GM12865 (cell line): ENCODE measurements around the gene FZR1.

Source experiments
- DNase-seq: peaks from one replicate; pipeline ENCODE4 v3.0.0; 2010; ENCODE audit warnings: low read depth
- H3K4me3 ChIP-seq: 2 replicates; pipeline ENCODE4 v1.5.1; 2011; ENCODE audit warnings: mild to moderate bottlenecking, low read depth, low read length, control low read depth
- TF ChIP-seq, protein P1 (sequence below): IDR thresholded peaks from 2 replicates; pipeline ENCODE4 v1.5.1; 2011; ENCODE audit warnings: low read length, control low read depth, low read depth, inconsistent platforms; ENCODE audit not compliant: insufficient read depth; ENCODE audit errors: missing control alignments

The FZR1 gene

DNA sequence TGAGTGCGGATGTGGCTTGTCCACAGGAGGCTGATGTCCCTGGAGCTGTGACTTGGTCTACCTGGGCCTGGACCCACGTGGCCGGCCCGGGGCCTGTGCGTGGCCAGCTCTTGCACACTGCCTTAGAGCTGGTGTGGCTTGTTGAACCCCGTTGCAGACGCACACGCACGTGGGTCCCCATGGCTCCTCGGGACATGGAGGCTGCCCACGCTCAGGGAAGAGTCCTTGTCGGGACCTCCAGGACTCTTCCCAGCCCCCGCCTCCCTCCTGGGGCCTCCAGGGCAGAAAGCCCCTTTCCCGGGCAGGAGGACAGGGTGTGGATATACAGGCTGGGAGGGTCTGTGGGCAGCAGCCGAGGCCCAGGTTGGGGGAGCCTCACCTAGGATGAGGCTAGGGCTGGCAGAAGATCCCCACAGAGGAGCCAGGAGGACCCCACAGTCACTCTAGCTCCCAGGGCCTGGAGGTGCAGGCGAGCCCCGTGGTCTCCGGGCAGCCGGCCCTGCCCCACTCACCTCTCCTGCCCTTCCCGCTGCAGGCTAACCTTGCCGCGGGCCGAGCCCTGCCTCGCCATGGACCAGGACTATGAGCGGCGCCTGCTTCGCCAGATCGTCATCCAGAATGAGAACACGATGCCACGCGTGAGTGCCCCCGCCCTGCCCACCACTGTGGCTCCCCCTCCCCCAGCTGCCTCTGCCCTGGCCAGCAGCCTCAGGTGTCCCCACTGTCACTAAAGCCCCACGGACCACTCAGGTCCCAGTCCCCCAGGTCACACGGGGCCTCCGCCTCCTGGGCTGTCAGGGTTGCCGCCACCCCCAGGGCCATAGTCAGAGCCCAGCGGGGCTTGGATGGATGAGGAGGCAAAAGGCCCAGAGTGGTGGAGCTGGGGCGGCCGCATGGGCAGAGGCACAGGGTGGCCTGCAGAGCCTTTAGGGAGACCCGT lies 16.6 kb downstream of the FZR1 start:
- no peak for DNase-seq
- TF ChIP-seq, protein P1, sequence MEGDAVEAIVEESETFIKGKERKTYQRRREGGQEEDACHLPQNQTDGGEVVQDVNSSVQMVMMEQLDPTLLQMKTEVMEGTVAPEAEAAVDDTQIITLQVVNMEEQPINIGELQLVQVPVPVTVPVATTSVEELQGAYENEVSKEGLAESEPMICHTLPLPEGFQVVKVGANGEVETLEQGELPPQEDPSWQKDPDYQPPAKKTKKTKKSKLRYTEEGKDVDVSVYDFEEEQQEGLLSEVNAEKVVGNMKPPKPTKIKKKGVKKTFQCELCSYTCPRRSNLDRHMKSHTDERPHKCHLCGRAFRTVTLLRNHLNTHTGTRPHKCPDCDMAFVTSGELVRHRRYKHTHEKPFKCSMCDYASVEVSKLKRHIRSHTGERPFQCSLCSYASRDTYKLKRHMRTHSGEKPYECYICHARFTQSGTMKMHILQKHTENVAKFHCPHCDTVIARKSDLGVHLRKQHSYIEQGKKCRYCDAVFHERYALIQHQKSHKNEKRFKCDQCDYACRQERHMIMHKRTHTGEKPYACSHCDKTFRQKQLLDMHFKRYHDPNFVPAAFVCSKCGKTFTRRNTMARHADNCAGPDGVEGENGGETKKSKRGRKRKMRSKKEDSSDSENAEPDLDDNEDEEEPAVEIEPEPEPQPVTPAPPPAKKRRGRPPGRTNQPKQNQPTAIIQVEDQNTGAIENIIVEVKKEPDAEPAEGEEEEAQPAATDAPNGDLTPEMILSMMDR, result no peak
- no peak overlapping the region for H3K4me3 ChIP-seq

DNA sequence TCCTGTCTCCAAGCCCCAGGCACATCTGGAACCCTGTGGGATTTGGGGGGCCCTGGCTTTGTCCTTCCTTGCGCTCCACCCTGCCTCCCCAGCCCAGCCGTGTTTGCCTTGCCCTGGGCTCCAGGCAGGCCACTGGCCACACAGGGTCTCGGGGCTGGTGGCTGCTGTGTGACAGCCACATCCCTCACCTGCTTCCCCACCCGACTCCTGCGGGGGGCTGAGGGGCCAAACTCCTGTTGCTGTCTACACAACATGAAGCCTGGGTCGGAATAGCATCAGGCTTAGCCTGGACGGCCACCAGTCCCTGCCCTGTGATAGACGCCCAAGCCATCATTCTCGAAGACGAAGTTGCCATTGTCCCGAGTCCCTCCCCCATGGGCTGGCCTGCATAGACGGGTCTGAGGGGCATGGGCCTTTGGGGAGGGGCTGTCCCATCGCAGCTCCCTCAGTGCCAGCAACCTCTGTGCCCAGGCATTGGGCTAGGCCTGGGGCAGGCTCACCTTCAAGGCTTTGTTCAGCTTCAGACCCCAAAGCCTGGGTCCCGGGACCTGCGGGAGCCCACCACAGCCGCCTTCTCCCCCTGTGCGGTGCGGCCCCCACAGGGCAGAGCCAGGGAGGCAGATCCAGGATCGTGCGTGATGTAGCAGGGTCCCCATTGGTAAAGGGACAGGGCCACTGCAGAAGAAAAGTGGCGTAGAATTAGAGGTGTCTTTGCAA lies 17.4 kb downstream of the FZR1 start:
- DNase-seq, result no peak

DNA sequence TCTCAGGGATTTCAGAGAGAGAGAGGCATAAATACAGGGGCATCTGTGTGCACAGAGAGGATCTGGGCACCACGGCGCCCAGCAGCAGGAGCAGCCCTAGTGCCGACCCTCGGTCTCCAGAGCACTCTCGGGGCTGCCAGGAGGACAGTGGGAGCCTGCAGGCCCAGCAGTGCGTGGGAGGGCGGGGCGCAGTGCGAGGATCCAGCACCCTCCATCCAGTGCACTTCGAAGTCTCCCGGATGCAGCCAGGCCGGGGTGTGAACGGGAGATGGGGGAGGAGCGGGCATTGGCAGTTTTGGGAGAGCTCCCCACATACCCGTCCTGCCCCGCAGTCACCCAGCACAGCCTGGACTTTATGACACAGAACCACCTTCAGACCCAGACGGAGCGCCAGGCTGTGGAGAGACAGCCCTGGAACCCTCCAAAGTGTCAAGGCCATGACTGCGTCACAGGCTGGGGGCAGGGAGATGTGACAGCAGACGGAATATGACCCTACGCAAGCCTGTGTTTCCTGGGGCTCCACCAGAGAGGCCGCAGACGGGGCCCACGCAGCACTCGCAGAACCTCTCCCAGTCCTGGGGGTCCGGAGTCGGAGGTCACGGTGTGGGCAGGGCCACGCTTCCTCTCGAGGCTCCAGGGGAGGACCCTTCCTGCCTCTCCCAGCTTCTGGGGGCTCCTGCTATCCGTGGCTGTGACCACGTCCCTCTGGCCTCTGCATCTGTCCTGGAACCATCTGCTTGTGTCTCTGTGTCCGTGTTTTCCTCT lies 18.1 kb downstream of the FZR1 start:
- DNase-seq, result no peak
- no peak overlapping the region for H3K4me3 ChIP-seq
- TF ChIP-seq, protein P1, result no peak

More for the DNA sequence above, 17.4 kb downstream of the FZR1 start:
- H3K4me3 ChIP-seq, result no peak overlapping the region
- TF ChIP-seq, protein P1, result no peak

DNA sequence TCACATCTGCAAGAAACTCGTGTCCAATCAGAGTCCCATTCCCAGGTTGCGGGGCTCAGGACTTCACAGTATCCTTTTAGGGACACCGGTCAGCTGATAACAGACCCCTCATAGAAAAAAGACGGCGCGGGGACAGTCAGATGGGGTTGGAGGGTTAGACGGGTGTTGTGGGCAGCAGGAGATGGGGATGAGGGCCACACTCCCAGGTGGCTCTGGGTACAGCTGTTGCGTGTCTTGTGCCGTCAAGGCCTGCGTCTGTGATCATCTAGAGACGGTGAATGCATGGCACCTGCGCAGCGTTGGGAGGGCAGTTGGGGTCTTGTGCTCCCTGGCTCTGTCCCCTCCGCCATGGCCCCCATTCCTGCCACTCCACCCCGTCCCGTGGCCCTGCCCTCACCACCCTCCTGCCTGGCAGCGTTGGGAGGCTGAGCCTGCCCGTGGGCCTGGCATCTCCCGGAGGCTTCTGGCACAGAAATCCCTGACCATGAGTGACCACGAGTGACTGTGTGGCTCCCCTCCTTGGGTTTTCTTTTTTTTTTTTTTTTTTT lies 18.9 kb downstream of the FZR1 start:
- H3K4me3 ChIP-seq, result no peak overlapping the region
- no peak for DNase-seq
- TF ChIP-seq, protein P1, result no peak

DNA sequence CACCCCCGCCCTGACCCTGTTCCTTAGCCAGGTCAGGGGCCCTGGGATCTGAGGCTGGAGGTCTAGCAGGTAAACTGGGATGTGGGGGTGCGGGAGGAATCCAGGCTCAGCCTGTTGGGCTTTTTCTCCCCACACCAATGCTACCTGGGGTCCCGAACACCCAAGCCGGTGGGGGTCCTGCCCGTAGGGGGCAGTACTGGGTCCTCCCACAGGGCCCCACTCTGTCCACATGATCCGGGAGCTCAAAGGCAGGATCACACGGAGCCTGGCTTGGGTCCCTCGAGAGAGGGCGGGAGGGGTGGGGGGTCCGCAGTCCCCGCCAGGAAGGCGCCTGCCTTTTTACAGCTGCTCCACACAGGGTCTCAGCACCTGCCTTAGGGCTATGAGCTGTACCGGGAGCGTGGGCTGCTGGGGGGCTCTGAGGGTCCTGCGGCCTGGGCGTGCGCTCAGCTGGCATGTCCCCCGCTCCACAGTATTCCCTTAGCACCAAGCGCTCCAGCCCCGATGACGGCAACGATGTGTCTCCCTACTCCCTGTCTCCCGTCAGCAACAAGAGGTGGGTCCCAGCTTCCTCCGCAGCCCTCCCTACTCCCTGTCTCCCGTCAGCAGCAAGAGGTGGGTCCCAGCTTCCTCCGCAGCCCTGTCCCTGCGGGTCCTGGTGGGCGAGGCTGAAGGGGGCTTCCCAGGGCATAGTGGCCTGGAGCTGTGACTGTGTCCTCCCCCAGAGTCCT lies 20.6 kb downstream of the FZR1 start:
- no peak overlapping the region for H3K4me3 ChIP-seq
- TF ChIP-seq, protein P1, result no peak
- no peak for DNase-seq

DNA sequence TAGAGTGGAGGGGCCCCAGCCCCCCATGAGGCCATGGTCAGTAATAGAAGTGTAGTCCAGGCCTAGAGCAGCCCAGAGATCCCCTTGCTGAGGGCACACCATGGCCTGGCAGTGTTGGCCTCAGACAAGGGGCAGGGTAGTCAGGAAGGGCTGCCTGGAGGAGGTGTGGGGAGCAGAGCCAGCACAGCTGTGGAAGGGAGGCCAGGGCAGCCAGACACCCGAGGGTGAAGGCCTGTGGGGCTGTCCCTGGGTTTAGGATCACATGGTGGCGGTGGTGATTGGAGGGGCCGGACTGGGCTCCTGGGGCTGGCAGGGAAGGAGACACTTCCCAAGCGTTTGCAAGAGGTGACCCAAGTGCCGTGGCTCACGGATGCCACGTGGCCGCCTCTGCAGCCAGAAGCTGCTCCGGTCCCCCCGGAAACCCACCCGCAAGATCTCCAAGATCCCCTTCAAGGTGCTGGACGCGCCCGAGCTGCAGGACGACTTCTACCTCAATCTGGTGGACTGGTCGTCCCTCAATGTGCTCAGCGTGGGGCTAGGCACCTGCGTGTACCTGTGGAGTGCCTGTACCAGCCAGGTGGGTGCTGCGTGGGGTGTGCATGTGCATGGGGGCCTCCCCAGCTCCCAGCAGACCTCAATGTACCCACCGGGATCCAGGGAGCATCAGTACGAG lies 21.3 kb downstream of the FZR1 start:
- H3K4me3 ChIP-seq, result no peak overlapping the region
- TF ChIP-seq, protein P1, result no peak
- no peak for DNase-seq
